ENCODE measurements around the gene CSNK1E. TPM values are rescaled to one million over a fixed set of nuclear protein-coding genes. Genes with fewer than 3 reads are reported as not detected.

Gene CSNK1E
- total and polyA plus RNA-seq, 2 experiments from 2014 or later, result 85.8 to 123 TPM

- Histone ChIP-seq H3K9me2 (replicated peaks; ENCODE audit: insufficient read depth) (no peaks in the 10 kb centered on the region), H3K79me2 (peaks cover 22% of the 10 kb centered on the region), H3K27ac (no peak overlapping the region), H3K4me2 (no peak overlapping the region), H4K20me1 (ENCODE audit: insufficient read depth, poor library complexity, severe bottlenecking) (peaks cover 2% of the 10 kb centered on the region), H3K27me3 (no peaks in the 10 kb centered on the region), H3K4me1 (ENCODE audit: insufficient read depth) (peaks cover 8% of the 10 kb centered on the region), H3K9me3 (ENCODE audit: low read depth) (no peaks in the 10 kb centered on the region), H3K36me3 (replicated peaks; ENCODE audit: insufficient read depth, low read depth) (no peaks in the 10 kb centered on the region), H2AFZ (no peak overlapping the region), H3K4me3 (no peak overlapping the region)
- no peak for DNase-seq (ENCODE audit: low spot score)
- TF ChIP-seq EZH2 (IDR thresholded peaks at IDR 0.05; ENCODE audit: borderline replicate concordance) (no peak), EZH2phosphoT487 (IDR thresholded peaks at IDR 0.05; ENCODE audit: low read depth, severe bottlenecking, unreplicated experiment) (no peak), CTCF (IDR thresholded peaks at IDR 0.05; ENCODE audit: poor library complexity) (no peak)
- WGBS (ENCODE audit: low lambda C conversion rate, missing lambda C conversion rate), result 91% methylated on average over 4 of the region's 4 CpGs
Observed at GRCh38 chr22:38296372-38296771, 20.9 kb downstream of the CSNK1E start.

- no peaks in the 10 kb centered on the region for H3K9me3 ChIP-seq (ENCODE audit: low read depth)
- DNase-seq (ENCODE audit: low spot score), result no peak
- peaks cover 2% of the 10 kb centered on the region for H4K20me1 ChIP-seq (ENCODE audit: insufficient read depth, poor library complexity, severe bottlenecking)
- no peaks in the 10 kb centered on the region for H3K36me3 ChIP-seq (replicated peaks; ENCODE audit: insufficient read depth, low read depth)
- peaks cover 17% of the 10 kb centered on the region for H3K79me2 ChIP-seq
- no peaks in the 10 kb centered on the region for H3K9me2 ChIP-seq (replicated peaks; ENCODE audit: insufficient read depth)
- H3K4me2 ChIP-seq, result no peak overlapping the region
- no peak overlapping the region for H2AFZ ChIP-seq
- H3K4me3 ChIP-seq, result no peak overlapping the region
- WGBS (ENCODE audit: low lambda C conversion rate, missing lambda C conversion rate), result 96% methylated on average over 9 of the region's 9 CpGs
- no peak for TF ChIP-seq EZH2phosphoT487 (IDR thresholded peaks at IDR 0.05; ENCODE audit: low read depth, severe bottlenecking, unreplicated experiment)
- no peak for TF ChIP-seq EZH2 (IDR thresholded peaks at IDR 0.05; ENCODE audit: borderline replicate concordance)
- TF ChIP-seq CTCF (IDR thresholded peaks at IDR 0.05; ENCODE audit: poor library complexity), result no peak
- no peaks in the 10 kb centered on the region for H3K27me3 ChIP-seq
- H3K27ac ChIP-seq, result no peak overlapping the region
- H3K4me1 ChIP-seq (ENCODE audit: insufficient read depth), result peaks cover 8% of the 10 kb centered on the region
Observed at GRCh38 chr22:38295863-38296262, 21.4 kb downstream of the CSNK1E start.

GRCh38 chr22:38295339-38295738, 21.9 kb downstream of the CSNK1E start:
- no peaks in the 10 kb centered on the region for H3K9me3 ChIP-seq (ENCODE audit: low read depth)
- no peak for DNase-seq (ENCODE audit: low spot score)
- peaks cover 17% of the 10 kb centered on the region for H3K79me2 ChIP-seq
- H3K9me2 ChIP-seq (replicated peaks; ENCODE audit: insufficient read depth), result no peaks in the 10 kb centered on the region
- no peak overlapping the region for H2AFZ ChIP-seq
- H3K4me1 ChIP-seq (ENCODE audit: insufficient read depth), result peaks cover 13% of the 10 kb centered on the region
- 95% methylated on average over 6 of the region's 6 CpGs for WGBS (ENCODE audit: low lambda C conversion rate, missing lambda C conversion rate)
- H3K4me2 ChIP-seq, result no peak overlapping the region
- H3K4me3 ChIP-seq, result no peak overlapping the region
- no peaks in the 10 kb centered on the region for H3K36me3 ChIP-seq (replicated peaks; ENCODE audit: insufficient read depth, low read depth)
- no peak overlapping the region for H3K27ac ChIP-seq
- TF ChIP-seq EZH2 (IDR thresholded peaks at IDR 0.05; ENCODE audit: borderline replicate concordance) (no peak), CTCF (IDR thresholded peaks at IDR 0.05; ENCODE audit: poor library complexity) (no peak), EZH2phosphoT487 (IDR thresholded peaks at IDR 0.05; ENCODE audit: low read depth, severe bottlenecking, unreplicated experiment) (no peak)
- peaks cover 2% of the 10 kb centered on the region for H4K20me1 ChIP-seq (ENCODE audit: insufficient read depth, poor library complexity, severe bottlenecking)
- H3K27me3 ChIP-seq, result no peaks in the 10 kb centered on the region

GRCh38 chr22:38294193-38294592, 23.0 kb downstream of the CSNK1E start:
- 97% methylated on average over 23 of the region's 26 CpGs for WGBS (ENCODE audit: low lambda C conversion rate, missing lambda C conversion rate)
- no peak for TF ChIP-seq EZH2phosphoT487 (IDR thresholded peaks at IDR 0.05; ENCODE audit: low read depth, severe bottlenecking, unreplicated experiment)
- no peak for TF ChIP-seq EZH2 (IDR thresholded peaks at IDR 0.05; ENCODE audit: borderline replicate concordance)
- no peak for TF ChIP-seq CTCF (IDR thresholded peaks at IDR 0.05; ENCODE audit: poor library complexity)
- no peak overlapping the region for H3K4me3 ChIP-seq
- no peak for DNase-seq (ENCODE audit: low spot score)
- no peak overlapping the region for H3K27ac ChIP-seq
- H3K27me3 ChIP-seq, result no peaks in the 10 kb centered on the region
- no peaks in the 10 kb centered on the region for H3K9me2 ChIP-seq (replicated peaks; ENCODE audit: insufficient read depth)
- no peak overlapping the region for H3K4me2 ChIP-seq
- H3K9me3 ChIP-seq (ENCODE audit: low read depth), result no peaks in the 10 kb centered on the region
- H4K20me1 ChIP-seq (ENCODE audit: insufficient read depth, poor library complexity, severe bottlenecking), result peaks cover 2% of the 10 kb centered on the region
- no peak overlapping the region for H2AFZ ChIP-seq
- H3K79me2 ChIP-seq, result peaks cover 12% of the 10 kb centered on the region
- no peaks in the 10 kb centered on the region for H3K36me3 ChIP-seq (replicated peaks; ENCODE audit: insufficient read depth, low read depth)
- peaks cover 23% of the 10 kb centered on the region for H3K4me1 ChIP-seq (ENCODE audit: insufficient read depth)
